Smooth muscle cell (in vitro differentiated cells): ENCODE measurements around the gene SHB. TPM values are rescaled to one million over a fixed set of nuclear protein-coding genes. Genes with fewer than 3 reads are reported as not detected.
A peak's percentile ranks its signal among the peaks of the same experiment; 100 is the strongest.

ENCODE experiments used
- DNase-seq: peaks from one replicate; lab custom pipeline; 2025; ENCODE audit not compliant: unreplicated experiment; lab: John Stamatoyannopoulos, UW
- H2AFZ ChIP-seq: fragments of 200-600 bp; sonication (generic); 2 replicates; pipeline ENCODE4 v1.6.0; 2016; ENCODE audit warnings: antibody characterized with exemption, low read depth, mild to moderate bottlenecking
- H3F3A ChIP-seq: fragments of 200-600 bp; sonication (generic); 2 replicates; pipeline ENCODE4 v1.6.0; 2017; ENCODE audit warnings: antibody characterized with exemption, low read depth
- H3K27ac ChIP-seq: fragments of 200-600 bp; sonication (generic); 2 replicates; pipeline ENCODE4 v1.5.1; 2016; ENCODE audit warnings: low read depth, mild to moderate bottlenecking
- H3K27me3 ChIP-seq: fragments of 200-600 bp; sonication (generic); 2 replicates; pipeline ENCODE4 v1.6.1; 2016; ENCODE audit warnings: low read depth, mild to moderate bottlenecking
- H3K36me3 ChIP-seq: fragments of 200-600 bp; sonication (generic); 2 replicates; pipeline ENCODE4 v1.5.1; 2016; ENCODE audit warnings: low read depth
- H3K4me1 ChIP-seq: fragments of 200-600 bp; sonication (generic); 2 replicates; pipeline ENCODE4 v1.5.1; 2016; ENCODE audit warnings: low read depth
- H3K4me2 ChIP-seq: fragments of 200-600 bp; sonication (generic); 2 replicates; pipeline ENCODE4 v1.6.0; 2016; ENCODE audit warnings: mild to moderate bottlenecking
- H3K4me3 ChIP-seq: fragments of 200-600 bp; sonication (generic); 2 replicates; pipeline ENCODE4 v1.5.1; 2016; ENCODE audit warnings: mild to moderate bottlenecking
- H3K79me2 ChIP-seq: fragments of 200-600 bp; sonication (generic); 2 replicates; pipeline ENCODE4 v1.6.0; 2016; ENCODE audit warnings: low read depth, mild to moderate bottlenecking
- H3K9ac ChIP-seq: fragments of 200-600 bp; sonication (generic); 2 replicates; pipeline ENCODE4 v1.6.0; 2016; ENCODE audit warnings: low read depth
- H3K9me3 ChIP-seq: fragments of 200-600 bp; sonication (generic); replicated peaks from 2 replicates; pipeline ENCODE4 v1.5.1; 2016; ENCODE audit warnings: low read depth
- H4K20me1 ChIP-seq: fragments of 200-600 bp; sonication (generic); 2 replicates; pipeline ENCODE4 v1.6.0; 2016; ENCODE audit warnings: low read depth
- CTCF ChIP-seq: fragments of 200-600 bp; sonication (generic); IDR thresholded peaks from 2 replicates; pipeline ENCODE4 v1.5.1; 2017; ENCODE audit warnings: borderline replicate concordance, mild to moderate bottlenecking, antibody characterized with exemption; ENCODE audit not compliant: insufficient read depth, poor library complexity, severe bottlenecking
- WGBS: methylation state at CpG from one replicate; pipeline ENCODE4 v1.1.7; 2016; ENCODE audit warnings: low lambda C conversion rate; 5-methylcytosine and 5-hydroxymethylcytosine counted together
- polyA plus RNA-seq: library from polyadenylated mRNA; unstranded; fragments of >200 nt; fragmentation: Nextera tagmentation; extraction: Ambion mirVana; gene quantifications from 2 replicates; pipeline ENCODE4 v1.2.1, GENCODE V29; 2016
- total RNA-seq: library from RNA; depleted of rRNA; stranded (reverse); fragments of >200 nt; gene quantifications from 2 replicates; pipeline ENCODE4 v1.2.3, GENCODE V29; 2014

The SHB gene
- total and polyA plus RNA-seq, 2 experiments from 2014 or later, result 16.4 to 32.4 TPM

GRCh38 chr9:38001430-38001829, 67.6 kb downstream of the SHB start:
- Histone ChIP-seq H3K4me1 (peaks cover 26% of the 10 kb centered on the region), H3K79me2 (peaks cover 54% of the 10 kb centered on the region), H3F3A (peaks cover 23% of the 10 kb centered on the region), H2AFZ (no peak overlapping the region), H3K4me3 (no peak overlapping the region), H3K27me3 (no peaks in the 10 kb centered on the region), H3K9ac (no peak overlapping the region), H3K9me3 (no peaks in the 10 kb centered on the region), H3K4me2 (no peak overlapping the region), H3K36me3 (no peaks in the 10 kb centered on the region), H3K27ac (no peak overlapping the region), H4K20me1 (peaks cover 42% of the 10 kb centered on the region)
- TF ChIP-seq CTCF, result no peak
- WGBS, result 90% methylated on average over 7 of the region's 7 CpGs
- no peak for DNase-seq

- H3K27me3 ChIP-seq, result no peaks in the 10 kb centered on the region
- peaks cover 26% of the 10 kb centered on the region for H3K4me1 ChIP-seq
- H4K20me1 ChIP-seq, result peaks cover 47% of the 10 kb centered on the region
- H3K9ac ChIP-seq, result no peak overlapping the region
- peak overlapping the region; percentile 64 for H3K27ac ChIP-seq
- DNase-seq, result no peak
- H3F3A ChIP-seq, result peaks cover 23% of the 10 kb centered on the region
- no peak overlapping the region for H2AFZ ChIP-seq
- no peaks in the 10 kb centered on the region for H3K9me3 ChIP-seq
- no peak overlapping the region for H3K4me2 ChIP-seq
- H3K79me2 ChIP-seq, result peaks cover 54% of the 10 kb centered on the region
- no peaks in the 10 kb centered on the region for H3K36me3 ChIP-seq
- H3K4me3 ChIP-seq, result no peak overlapping the region
- 90% methylated on average over 5 of the region's 5 CpGs for WGBS
- TF ChIP-seq CTCF, result no peak
Observed at GRCh38 chr9:38000735-38001134, 68.3 kb downstream of the SHB start.

GRCh38 chr9:38000332-38000731, 68.7 kb downstream of the SHB start:
- Histone ChIP-seq H3K79me2 (peaks cover 54% of the 10 kb centered on the region), H3K27ac (peak overlapping the region; percentile 64), H3K36me3 (no peaks in the 10 kb centered on the region), H3K4me1 (peaks cover 27% of the 10 kb centered on the region), H2AFZ (no peak overlapping the region), H3K4me3 (no peak overlapping the region), H4K20me1 (peaks cover 51% of the 10 kb centered on the region), H3K9ac (no peak overlapping the region), H3K4me2 (no peak overlapping the region), H3F3A (peaks cover 24% of the 10 kb centered on the region), H3K27me3 (no peaks in the 10 kb centered on the region), H3K9me3 (no peaks in the 10 kb centered on the region)
- no peak for TF ChIP-seq CTCF
- no peak for DNase-seq
- WGBS, result 87% methylated on average over 9 of the region's 9 CpGs

GRCh38 chr9:37999588-38000189, 69.3 kb downstream of the SHB start:
- Histone ChIP-seq H3K36me3 (no peaks in the 10 kb centered on the region), H3K9me3 (no peaks in the 10 kb centered on the region), H3K27me3 (no peaks in the 10 kb centered on the region), H3K79me2 (peaks cover 47% of the 10 kb centered on the region), H4K20me1 (peaks cover 52% of the 10 kb centered on the region), H3K27ac (peak overlapping the region; percentile 64), H3F3A (peaks cover 25% of the 10 kb centered on the region), H2AFZ (no peak overlapping the region), H3K4me3 (no peak overlapping the region), H3K9ac (no peak overlapping the region), H3K4me1 (peaks cover 34% of the 10 kb centered on the region), H3K4me2 (peak overlapping the region; percentile 56)
- 58% methylated on average over 11 of the region's 11 CpGs for WGBS
- DNase-seq, result no peak
- no peak for TF ChIP-seq CTCF
